GM23338 (cell line): ENCODE measurements around the gene KIAA0232. TPM values are rescaled to one million over a fixed set of nuclear protein-coding genes. Genes with fewer than 3 reads are reported as not detected.

Source experiments
- ATAC-seq: fragments of 200-7000 bp; cut with Tn5 transposase; 3 replicates; pipeline ENCODE4 v1.9.1; 2020
- DNase-seq: peaks from one replicate; pipeline ENCODE4 v3.0.0-alpha.2; 2015; ENCODE audit warnings: low spot score
- H2AFZ ChIP-seq: fragments of 200-600 bp; sonication (generic); 2 replicates; pipeline ENCODE4 v1.8.0; 2016; ENCODE audit warnings: antibody characterized with exemption, mild to moderate bottlenecking, moderate library complexity
- H3F3A ChIP-seq: fragments of 200-600 bp; sonication (generic); replicated peaks from 2 replicates; pipeline ENCODE4 v1.8.0; 2017; ENCODE audit warnings: antibody characterized with exemption, mixed run types, low read depth
- H3K27ac ChIP-seq: fragments of 200-600 bp; sonication (generic); 2 replicates; pipeline ENCODE4 v1.6.1; 2016; ENCODE audit warnings: low read depth
- H3K27me3 ChIP-seq: fragments of 200-600 bp; sonication (generic); 2 replicates; pipeline ENCODE4 v1.8.0; 2016; ENCODE audit warnings: mild to moderate bottlenecking, mixed run types, moderate library complexity; ENCODE audit not compliant: insufficient read depth
- H3K36me3 ChIP-seq: fragments of 200-600 bp; sonication (generic); 2 replicates; pipeline ENCODE4 v1.8.0; 2016; ENCODE audit warnings: mild to moderate bottlenecking; ENCODE audit not compliant: insufficient read depth
- H3K4me1 ChIP-seq: fragments of 200-600 bp; sonication (generic); 2 replicates; pipeline ENCODE4 v1.8.0; 2016; ENCODE audit warnings: mild to moderate bottlenecking, moderate library complexity; ENCODE audit not compliant: insufficient read depth
- H3K4me2 ChIP-seq: fragments of 200-600 bp; sonication (generic); 2 replicates; pipeline ENCODE4 v1.7.1; 2017; ENCODE audit warnings: mixed run types
- H3K4me3 ChIP-seq: fragments of 200-600 bp; sonication (generic); 2 replicates; pipeline ENCODE4 v1.6.1; 2016; ENCODE audit warnings: mixed run types
- H3K79me2 ChIP-seq: fragments of 200-600 bp; sonication (generic); replicated peaks from 2 replicates; pipeline ENCODE4 v1.8.0; 2017; ENCODE audit warnings: mild to moderate bottlenecking; ENCODE audit not compliant: insufficient read depth
- H3K9me2 ChIP-seq: fragments of 200-600 bp; sonication (generic); 2 replicates; pipeline ENCODE4 v1.8.0; 2017; ENCODE audit not compliant: insufficient read depth
- H4K20me1 ChIP-seq: fragments of 200-600 bp; sonication (generic); replicated peaks from 2 replicates; pipeline ENCODE4 v1.8.0; 2017; ENCODE audit warnings: mild to moderate bottlenecking; ENCODE audit not compliant: insufficient read depth
- H3K27ac Mint-ChIP-seq: 2 replicates; pipeline ENCODE4 v1.8.0; 2020; ENCODE audit warnings: inconsistent platforms, mild to moderate bottlenecking, moderate library complexity, mixed read lengths
- H3K27me3 Mint-ChIP-seq: 3 replicates; pipeline ENCODE4 v1.8.0; 2022; ENCODE audit warnings: low read depth, mild to moderate bottlenecking, moderate library complexity, mixed read lengths, inconsistent platforms; ENCODE audit not compliant: insufficient read depth, poor library complexity
- H3K36me3 Mint-ChIP-seq: 3 replicates; pipeline ENCODE4 v1.8.0; 2021; ENCODE audit warnings: low read depth, mild to moderate bottlenecking, inconsistent platforms, moderate library complexity, mixed read lengths
- H3K4me1 Mint-ChIP-seq: 3 replicates; pipeline ENCODE4 v1.8.0; 2020; ENCODE audit warnings: mild to moderate bottlenecking, inconsistent platforms, mixed read lengths
- H3K4me3 Mint-ChIP-seq: 3 replicates; pipeline ENCODE4 v1.8.0; 2021; ENCODE audit warnings: moderate library complexity, mild to moderate bottlenecking, inconsistent platforms, mixed read lengths
- H3K9me3 Mint-ChIP-seq: 3 replicates; pipeline ENCODE4 v1.8.0; 2020; ENCODE audit warnings: moderate library complexity, mild to moderate bottlenecking, inconsistent platforms, mixed read lengths
- CREB1 ChIP-seq: fragments of 250-450 bp; sonication (Bioruptor Pico); IDR thresholded peaks from 2 replicates; pipeline ENCODE4 v1.5.0; 2020; ENCODE audit warnings: low read depth, mild to moderate bottlenecking, moderate library complexity
- EZH2 ChIP-seq: fragments of 200-600 bp; sonication (generic); IDR thresholded peaks from one replicate; pipeline ENCODE4 v1.8.0; 2017; ENCODE audit warnings: antibody characterized with exemption, mild to moderate bottlenecking, low read depth; ENCODE audit not compliant: unreplicated experiment
- EZH2phosphoT487 ChIP-seq: fragments of 200-600 bp; sonication (generic); IDR thresholded peaks from one replicate; pipeline ENCODE4 v1.8.1; 2018; ENCODE audit warnings: antibody characterized with exemption; ENCODE audit not compliant: unreplicated experiment
- JUNB ChIP-seq: IDR thresholded peaks from one replicate; pipeline ENCODE4 v1.6.1; 2016; ENCODE audit warnings: antibody characterized with exemption; ENCODE audit not compliant: unreplicated experiment
- NANOG ChIP-seq: IDR thresholded peaks from 2 replicates; pipeline ENCODE4 v1.6.1; 2016; ENCODE audit warnings: antibody characterized with exemption, borderline replicate concordance
- POLR2AphosphoS5 ChIP-seq: IDR thresholded peaks from 2 replicates; pipeline ENCODE4 v1.6.1; 2016; ENCODE audit warnings: antibody characterized with exemption, low read depth
- STAT1 ChIP-seq: IDR thresholded peaks from one replicate; pipeline ENCODE4 v1.6.1; 2016; ENCODE audit warnings: antibody characterized with exemption; ENCODE audit not compliant: unreplicated experiment
- ZNF114 ChIP-seq: fragments of 250-450 bp; sonication (Bioruptor Pico); IDR thresholded peaks from 2 replicates; pipeline ENCODE4 v1.5.0; 2020; ENCODE audit warnings: mild to moderate bottlenecking, moderate library complexity
- ZNF331 ChIP-seq: fragments of 250-450 bp; sonication (Bioruptor Pico); IDR thresholded peaks from 2 replicates; pipeline ENCODE4 v1.5.0; 2020; ENCODE audit warnings: low read depth, mild to moderate bottlenecking, moderate library complexity
- polyA plus RNA-seq: library from polyadenylated mRNA; unstranded; fragments of >200 nt; fragmentation: Nextera tagmentation; extraction: Ambion mirVana; gene quantifications from 2 replicates; pipeline ENCODE4 v1.2.1, GENCODE V29; 2016
- total RNA-seq: library from RNA; depleted of rRNA; stranded (reverse); fragments of >200 nt; shearing (Covaris generic); gene quantifications from 2 replicates; pipeline ENCODE4 v1.2.3, GENCODE V29; 2014
- TF ChIP-seq, protein P1 (sequence below), 2 experiments: fragments of 200-600 bp in 1 of 2; sonication (generic) in 1 of 2; conservative IDR thresholded peaks; 2 replicates each; pipeline versions ENCODE4 v1.5.1 to v1.6.1; 2016 to 2017; ENCODE audit warnings: antibody characterized with exemption in 2 of 2, low read depth in 2 of 2, mild to moderate bottlenecking in 2 of 2, moderate library complexity in 1 of 2
- TF ChIP-seq, protein P2 (sequence below): IDR thresholded peaks from 2 replicates; pipeline ENCODE4 v1.6.1; 2016; ENCODE audit warnings: antibody characterized with exemption
- TF ChIP-seq, protein P3 (sequence below): IDR thresholded peaks from one replicate; pipeline ENCODE4 v1.6.1; 2018; ENCODE audit warnings: antibody characterized with exemption; ENCODE audit not compliant: unreplicated experiment

KIAA0232 gene
- total and polyA plus RNA-seq, 2 experiments from 2014 or later = 14.3 to 34.9 TPM

DNA sequence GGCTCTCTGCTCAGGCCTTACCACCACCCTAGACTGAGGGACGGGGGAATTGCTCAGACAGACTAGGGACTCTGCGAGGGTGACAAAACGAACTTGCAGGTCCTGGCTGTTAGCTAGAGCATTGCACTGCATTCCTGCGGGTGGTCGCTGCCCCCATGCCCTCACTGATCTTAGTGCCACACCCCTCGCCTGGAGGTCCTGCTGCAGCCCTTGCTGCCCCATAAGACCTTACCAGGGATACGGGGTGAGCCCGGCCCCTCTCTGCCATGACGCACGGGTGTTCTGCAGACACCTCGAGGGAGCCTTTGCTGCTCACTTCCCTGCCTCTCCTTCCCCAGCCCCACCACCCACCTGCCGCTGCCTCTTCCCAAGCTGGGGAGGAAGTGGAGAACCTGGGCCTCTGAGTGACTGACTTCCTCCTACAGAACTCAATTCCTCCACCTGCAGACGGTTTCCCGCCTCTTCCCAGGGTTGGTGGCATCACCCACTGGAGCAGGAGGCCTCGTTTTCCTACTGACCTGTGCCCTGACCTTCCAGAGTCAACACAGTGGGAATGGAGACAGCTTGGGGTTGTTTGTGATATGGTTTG, 107.3 kb downstream of the KIAA0232 start (continued):
- TF ChIP-seq, protein P1, sequence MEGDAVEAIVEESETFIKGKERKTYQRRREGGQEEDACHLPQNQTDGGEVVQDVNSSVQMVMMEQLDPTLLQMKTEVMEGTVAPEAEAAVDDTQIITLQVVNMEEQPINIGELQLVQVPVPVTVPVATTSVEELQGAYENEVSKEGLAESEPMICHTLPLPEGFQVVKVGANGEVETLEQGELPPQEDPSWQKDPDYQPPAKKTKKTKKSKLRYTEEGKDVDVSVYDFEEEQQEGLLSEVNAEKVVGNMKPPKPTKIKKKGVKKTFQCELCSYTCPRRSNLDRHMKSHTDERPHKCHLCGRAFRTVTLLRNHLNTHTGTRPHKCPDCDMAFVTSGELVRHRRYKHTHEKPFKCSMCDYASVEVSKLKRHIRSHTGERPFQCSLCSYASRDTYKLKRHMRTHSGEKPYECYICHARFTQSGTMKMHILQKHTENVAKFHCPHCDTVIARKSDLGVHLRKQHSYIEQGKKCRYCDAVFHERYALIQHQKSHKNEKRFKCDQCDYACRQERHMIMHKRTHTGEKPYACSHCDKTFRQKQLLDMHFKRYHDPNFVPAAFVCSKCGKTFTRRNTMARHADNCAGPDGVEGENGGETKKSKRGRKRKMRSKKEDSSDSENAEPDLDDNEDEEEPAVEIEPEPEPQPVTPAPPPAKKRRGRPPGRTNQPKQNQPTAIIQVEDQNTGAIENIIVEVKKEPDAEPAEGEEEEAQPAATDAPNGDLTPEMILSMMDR (conservative IDR thresholded peaks at IDR 0.05; ENCODE audit: low read depth in 2 of 2) = no peak
- TF ChIP-seq, protein P2, sequence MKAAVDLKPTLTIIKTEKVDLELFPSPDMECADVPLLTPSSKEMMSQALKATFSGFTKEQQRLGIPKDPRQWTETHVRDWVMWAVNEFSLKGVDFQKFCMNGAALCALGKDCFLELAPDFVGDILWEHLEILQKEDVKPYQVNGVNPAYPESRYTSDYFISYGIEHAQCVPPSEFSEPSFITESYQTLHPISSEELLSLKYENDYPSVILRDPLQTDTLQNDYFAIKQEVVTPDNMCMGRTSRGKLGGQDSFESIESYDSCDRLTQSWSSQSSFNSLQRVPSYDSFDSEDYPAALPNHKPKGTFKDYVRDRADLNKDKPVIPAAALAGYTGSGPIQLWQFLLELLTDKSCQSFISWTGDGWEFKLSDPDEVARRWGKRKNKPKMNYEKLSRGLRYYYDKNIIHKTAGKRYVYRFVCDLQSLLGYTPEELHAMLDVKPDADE = no peak
- no peak for TF ChIP-seq NANOG
- no peak for TF ChIP-seq EZH2
- TF ChIP-seq, protein P3, sequence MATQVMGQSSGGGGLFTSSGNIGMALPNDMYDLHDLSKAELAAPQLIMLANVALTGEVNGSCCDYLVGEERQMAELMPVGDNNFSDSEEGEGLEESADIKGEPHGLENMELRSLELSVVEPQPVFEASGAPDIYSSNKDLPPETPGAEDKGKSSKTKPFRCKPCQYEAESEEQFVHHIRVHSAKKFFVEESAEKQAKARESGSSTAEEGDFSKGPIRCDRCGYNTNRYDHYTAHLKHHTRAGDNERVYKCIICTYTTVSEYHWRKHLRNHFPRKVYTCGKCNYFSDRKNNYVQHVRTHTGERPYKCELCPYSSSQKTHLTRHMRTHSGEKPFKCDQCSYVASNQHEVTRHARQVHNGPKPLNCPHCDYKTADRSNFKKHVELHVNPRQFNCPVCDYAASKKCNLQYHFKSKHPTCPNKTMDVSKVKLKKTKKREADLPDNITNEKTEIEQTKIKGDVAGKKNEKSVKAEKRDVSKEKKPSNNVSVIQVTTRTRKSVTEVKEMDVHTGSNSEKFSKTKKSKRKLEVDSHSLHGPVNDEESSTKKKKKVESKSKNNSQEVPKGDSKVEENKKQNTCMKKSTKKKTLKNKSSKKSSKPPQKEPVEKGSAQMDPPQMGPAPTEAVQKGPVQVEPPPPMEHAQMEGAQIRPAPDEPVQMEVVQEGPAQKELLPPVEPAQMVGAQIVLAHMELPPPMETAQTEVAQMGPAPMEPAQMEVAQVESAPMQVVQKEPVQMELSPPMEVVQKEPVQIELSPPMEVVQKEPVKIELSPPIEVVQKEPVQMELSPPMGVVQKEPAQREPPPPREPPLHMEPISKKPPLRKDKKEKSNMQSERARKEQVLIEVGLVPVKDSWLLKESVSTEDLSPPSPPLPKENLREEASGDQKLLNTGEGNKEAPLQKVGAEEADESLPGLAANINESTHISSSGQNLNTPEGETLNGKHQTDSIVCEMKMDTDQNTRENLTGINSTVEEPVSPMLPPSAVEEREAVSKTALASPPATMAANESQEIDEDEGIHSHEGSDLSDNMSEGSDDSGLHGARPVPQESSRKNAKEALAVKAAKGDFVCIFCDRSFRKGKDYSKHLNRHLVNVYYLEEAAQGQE = no peak
- no peak for TF ChIP-seq CREB1 (CRISPR knock-in tag)

DNA sequence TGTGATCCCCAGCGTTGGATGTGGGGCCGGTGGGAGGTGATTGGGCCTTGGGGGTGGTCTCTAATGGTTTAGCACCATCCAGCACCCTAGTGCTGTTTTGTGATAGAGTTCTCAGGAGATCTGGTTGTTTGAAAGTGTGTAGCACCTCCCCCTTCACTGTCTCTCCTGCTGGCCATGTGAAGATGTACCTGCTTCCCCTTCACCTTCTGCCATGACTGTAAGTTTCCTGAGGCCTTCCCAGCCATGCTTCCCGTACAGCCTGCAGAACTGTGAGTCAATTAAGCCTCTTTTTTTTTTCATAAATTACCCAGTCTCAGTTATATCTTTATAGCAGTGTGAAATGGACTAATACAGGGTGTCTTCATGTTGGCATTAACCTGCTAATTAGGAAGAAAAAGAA, 107.8 kb downstream of the KIAA0232 start:
- Mint-ChIP-seq H3K9me3 (peaks cover 6% of the 10 kb centered on the region), H3K27ac (no peak overlapping the region), H3K4me3 (no peak overlapping the region), H3K36me3 (peaks cover 5% of the 10 kb centered on the region; the same call in 2 of the 3 replicates), H3K4me1 (peaks cover under 1% of the 10 kb centered on the region), H3K27me3 (peaks cover 14% of the 10 kb centered on the region)
- no peak for DNase-seq
- H3K9me2 ChIP-seq = no peaks in the 10 kb centered on the region
- no peaks in the 10 kb centered on the region for H3F3A ChIP-seq
- H3K27ac ChIP-seq = no peak overlapping the region
- no peaks in the 10 kb centered on the region; the same call in 1 of the 2 replicates for H4K20me1 ChIP-seq
- H3K4me3 ChIP-seq = no peak overlapping the region
- H2AFZ ChIP-seq = no peak overlapping the region
- H3K36me3 ChIP-seq = no peaks in the 10 kb centered on the region
- no peaks in the 10 kb centered on the region for H3K27me3 ChIP-seq
- H3K4me2 ChIP-seq = no peak overlapping the region
- H3K79me2 ChIP-seq = no peaks in the 10 kb centered on the region
- no peaks in the 10 kb centered on the region for H3K4me1 ChIP-seq
- ATAC-seq = no peak
- TF ChIP-seq EZH2phosphoT487 = no peak
- TF ChIP-seq JUNB = no peak
- TF ChIP-seq POLR2AphosphoS5 = no peak
- TF ChIP-seq NANOG = no peak
- no peak for TF ChIP-seq ZNF114 (CRISPR knock-in tag)
- TF ChIP-seq, protein P3 = no peak
- TF ChIP-seq EZH2 = no peak
- no peak for TF ChIP-seq STAT1
- TF ChIP-seq, protein P2 = no peak
- no peak for TF ChIP-seq CREB1 (CRISPR knock-in tag)
- no peak for TF ChIP-seq ZNF331 (CRISPR knock-in tag)
- TF ChIP-seq, protein P1 (conservative IDR thresholded peaks at IDR 0.05; ENCODE audit: low read depth in 2 of 2) = no peak
